Stomach (tissue), 9 donors: ENCODE measurements around the gene PROC. TPM values are rescaled to one million over a fixed set of nuclear protein-coding genes. Genes with fewer than 3 reads are reported as not detected.
"Not testable (repeated sequence)": the region's sequence is repeated elsewhere in the genome, so short reads cannot be mapped to it uniquely, and the experiment has no call there.

Experiments used
- DNase-seq, 2 donors: peaks; one replicate each; pipeline versions ENCODE4 v3.0.0 to v3.0.0-alpha.2; 2013 to 2019
- H3K27ac ChIP-seq, 5 donors: fragments of 200-600 bp in 4 of 5; sonication (generic) in 4 of 5; one replicate each; pipeline ENCODE4 v1.5.1; 2013 to 2019; ENCODE audit warnings: mild to moderate bottlenecking in 1 of 5, moderate library complexity in 1 of 5
- H3K27me3 ChIP-seq, 3 donors: fragments of 200-600 bp; sonication (generic); one replicate each; pipeline ENCODE4 v1.5.1; 2017 to 2019; ENCODE audit warnings: mixed run types in 1 of 3
- H3K36me3 ChIP-seq, 4 donors: fragments of 200-600 bp; sonication (generic); 1 replicate in 3 of 4; 2 replicates in 1 of 4; pipeline ENCODE4 v1.5.1; 2016 to 2019
- H3K4me1 ChIP-seq, 4 donors: fragments of 200-600 bp; sonication (generic); one replicate each; pipeline ENCODE4 v1.5.1; 2016 to 2019
- H3K4me3 ChIP-seq, 4 donors: fragments of 200-600 bp; sonication (generic) in 3 of 4; one replicate each; pipeline ENCODE4 v1.5.1; 2016 to 2019; ENCODE audit warnings: mild to moderate bottlenecking in 1 of 4
- H3K9me3 ChIP-seq, 4 donors: fragments of 200-600 bp; sonication (generic); one replicate each; pipeline ENCODE4 v1.5.1; 2016 to 2019
- CTCF ChIP-seq, 7 experiments: fragments of 450-650 bp in 4 of 7; fragments of 200-600 bp in 3 of 7; sonication (generic) in 3 of 7; IDR thresholded peaks; one replicate each; pipeline ENCODE4 v1.5.1; 2016 to 2019; ENCODE audit warnings: antibody characterized with exemption in 7 of 7, control low read depth in 2 of 7, mild to moderate bottlenecking in 1 of 7
- EP300 ChIP-seq: sonication (generic); formaldehyde crosslinking; IDR thresholded peaks from one replicate; pipeline ENCODE4 v1.6.1; 2017; ENCODE audit warnings: antibody characterized with exemption
- POLR2A ChIP-seq, 4 donors: fragments of 450-650 bp; IDR thresholded peaks; one replicate each; pipeline ENCODE4 v1.6.1; 2016; ENCODE audit warnings: antibody characterized with exemption in 4 of 4, control low read depth in 2 of 4, mild to moderate bottlenecking in 1 of 4, moderate library complexity in 1 of 4
- POLR2AphosphoS5 ChIP-seq, 3 donors: sonication (generic); formaldehyde crosslinking; IDR thresholded peaks; one replicate each; pipeline ENCODE4 v1.6.1; 2016; ENCODE audit warnings: antibody characterized with exemption in 3 of 3
- WGBS, 5 donors: extraction: QIAGEN DNeasy Blood & Tissue Kit in 3 of 5; methylation state at CpG; one replicate each; pipeline versions ENCODE4 v1.1.5 to v1.1.7; 2013 to 2018; 5-methylcytosine and 5-hydroxymethylcytosine counted together
- intact Hi-C: fragments of 100-400 bp; cut with DNase I; formaldehyde crosslinking; loops from one replicate; pipeline ENCODE4 v1.15.1; 2023; ENCODE audit warnings: low total_unique reads
- polyA plus RNA-seq, 3 donors: library from polyadenylated mRNA; stranded (reverse); fragments of 200-250 nt; gene quantifications; one replicate each; pipeline ENCODE4 v1.2.3, GENCODE V29; 2013
- total RNA-seq, 5 donors: library from RNA; depleted of rRNA; stranded (reverse); fragments of >200 nt; gene quantifications; one replicate each; pipeline versions ENCODE4 v1.1.0 to v1.2.3, GENCODE V29; 2014 to 2016
- donor health status: healthy with polysubstance abuse.
- donor health status: Bipolar disorder and iron deficiency.
- donor health status: healthy.

Gene PROC
- total and polyA plus RNA-seq, 8 donors = 1.2 to 6.8 (median 4.6) TPM; not detected in 1

GRCh38 chr2:127451981-127452380, 33.8 kb downstream of the PROC start:
- H3K9me3 ChIP-seq = no peaks in the 10 kb centered on the region
- no peak overlapping the region for H3K4me3 ChIP-seq
- H3K36me3 ChIP-seq = no peaks in the 10 kb centered on the region
- H3K4me1 ChIP-seq = peaks cover 10 to 19% (median 11%) of the 10 kb centered on the region in 4 donors
- 87 to 91% (median 89%) methylated on average over 6 of the region's 6 CpGs for WGBS, 5 donors
- H3K27me3 ChIP-seq = no peaks in the 10 kb centered on the region
- intact Hi-C loops = no loop called here
- TF ChIP-seq CTCF (IDR thresholded peaks at IDR 0.05) (no peak), POLR2AphosphoS5 (IDR thresholded peaks at IDR 0.05) (no peak), POLR2A (IDR thresholded peaks at IDR 0.05) (no peak), EP300 (no peak)
- no peak overlapping the region for H3K27ac ChIP-seq
- DNase-seq = no peak

GRCh38 chr2:127452423-127452822, 34.2 kb downstream of the PROC start:
- DNase-seq, intact Hi-C loops, H3K36me3 ChIP-seq, H3K9me3 ChIP-seq, H3K27me3 ChIP-seq, H3K27ac ChIP-seq, H3K4me3 ChIP-seq: not testable (repeated sequence)
- H3K4me1 ChIP-seq = peaks cover 10 to 19% (median 11%) of the 10 kb centered on the region in 4 donors
- WGBS, 5 donors = 94 to 99% (median 97%) methylated on average over 8 of the region's 8 CpGs

- H3K36me3 ChIP-seq = no peaks in the 10 kb centered on the region
- TF ChIP-seq POLR2A (IDR thresholded peaks at IDR 0.05) (no peak), POLR2AphosphoS5 (IDR thresholded peaks at IDR 0.05) (no peak), CTCF (IDR thresholded peaks at IDR 0.05) (no peak), EP300 (no peak)
- no peaks in the 10 kb centered on the region for H3K9me3 ChIP-seq
- no peaks in the 10 kb centered on the region for H3K27me3 ChIP-seq
- peaks cover 10 to 19% (median 11%) of the 10 kb centered on the region in 4 donors for H3K4me1 ChIP-seq
- no peak overlapping the region for H3K4me3 ChIP-seq
- 93 to 100% (median 98%) methylated on average over 3 of the region's 3 CpGs for WGBS, 5 donors
- no peak for DNase-seq
- intact Hi-C loops = no loop called here
- H3K27ac ChIP-seq = no peak overlapping the region
Measured at GRCh38 chr2:127453013-127453391, 34.8 kb downstream of the PROC start.

GRCh38 chr2:127453392-127454171, 35.4 kb downstream of the PROC start:
- Histone ChIP-seq H3K27ac (peak overlapping the region in 2 of 5 donors; percentile 76 to 78), H3K9me3 (no peaks in the 10 kb centered on the region)
- peak in 1 of 2 donors; percentile 26 for DNase-seq

More at GRCh38 chr2:127453392-127454171, 35.4 kb downstream of the PROC start:
- no peaks in the 10 kb centered on the region for H3K36me3 ChIP-seq
- H3K27me3 ChIP-seq = no peaks in the 10 kb centered on the region
- peaks cover 10 to 19% (median 11%) of the 10 kb centered on the region in 4 donors for H3K4me1 ChIP-seq
- intact Hi-C loops = no loop called here
- TF ChIP-seq CTCF (IDR thresholded peaks at IDR 0.05) (no peak), EP300 (no peak)
- 81 to 85% (median 82%) methylated on average over 8 of the region's 8 CpGs for WGBS, 5 donors
- H3K4me3 ChIP-seq = no peak overlapping the region
